ENCODE data around the gene SNX20.

Gene SNX20

DNA sequence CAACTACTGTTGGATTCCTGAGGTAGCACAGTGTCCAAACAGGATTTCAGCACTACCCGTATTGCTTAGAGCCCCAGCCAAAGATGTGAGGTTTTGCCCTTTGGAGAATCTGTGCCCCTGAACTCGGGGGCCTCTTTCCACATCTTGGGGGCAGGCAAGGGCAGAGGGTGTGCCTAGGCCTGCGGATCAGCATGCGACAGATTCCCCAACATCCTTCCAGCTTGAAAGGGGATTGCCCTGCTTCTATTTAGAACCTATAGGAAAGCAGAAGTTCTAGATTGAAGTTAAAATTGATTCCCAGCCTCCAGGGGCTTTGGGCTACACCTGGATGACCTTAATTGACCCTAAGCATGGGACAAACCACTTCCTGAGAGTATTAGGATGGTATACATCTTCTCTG, 31.8 kb upstream of the SNX20 start:
- H3K4me3 ChIP-seq (ENCODE audit: low read depth, low read length), result no peak overlapping the region
- no peak for DNase-seq (ENCODE audit: low read depth)
- TF ChIP-seq MYC (IDR thresholded peaks at IDR 0.05; ENCODE audit: low read depth, low read length), result no peak
- no peak for TF ChIP-seq POLR2A (IDR thresholded peaks at IDR 0.05; ENCODE audit: extremely low read depth, insufficient read length)
- TF ChIP-seq, protein P1, sequence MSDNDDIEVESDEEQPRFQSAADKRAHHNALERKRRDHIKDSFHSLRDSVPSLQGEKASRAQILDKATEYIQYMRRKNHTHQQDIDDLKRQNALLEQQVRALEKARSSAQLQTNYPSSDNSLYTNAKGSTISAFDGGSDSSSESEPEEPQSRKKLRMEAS (IDR thresholded peaks at IDR 0.05; ENCODE audit: low read depth, low read length), result no peak
- TF ChIP-seq, protein P2, sequence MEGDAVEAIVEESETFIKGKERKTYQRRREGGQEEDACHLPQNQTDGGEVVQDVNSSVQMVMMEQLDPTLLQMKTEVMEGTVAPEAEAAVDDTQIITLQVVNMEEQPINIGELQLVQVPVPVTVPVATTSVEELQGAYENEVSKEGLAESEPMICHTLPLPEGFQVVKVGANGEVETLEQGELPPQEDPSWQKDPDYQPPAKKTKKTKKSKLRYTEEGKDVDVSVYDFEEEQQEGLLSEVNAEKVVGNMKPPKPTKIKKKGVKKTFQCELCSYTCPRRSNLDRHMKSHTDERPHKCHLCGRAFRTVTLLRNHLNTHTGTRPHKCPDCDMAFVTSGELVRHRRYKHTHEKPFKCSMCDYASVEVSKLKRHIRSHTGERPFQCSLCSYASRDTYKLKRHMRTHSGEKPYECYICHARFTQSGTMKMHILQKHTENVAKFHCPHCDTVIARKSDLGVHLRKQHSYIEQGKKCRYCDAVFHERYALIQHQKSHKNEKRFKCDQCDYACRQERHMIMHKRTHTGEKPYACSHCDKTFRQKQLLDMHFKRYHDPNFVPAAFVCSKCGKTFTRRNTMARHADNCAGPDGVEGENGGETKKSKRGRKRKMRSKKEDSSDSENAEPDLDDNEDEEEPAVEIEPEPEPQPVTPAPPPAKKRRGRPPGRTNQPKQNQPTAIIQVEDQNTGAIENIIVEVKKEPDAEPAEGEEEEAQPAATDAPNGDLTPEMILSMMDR (IDR thresholded peaks at IDR 0.05; ENCODE audit: low read depth, low read length), result no peak

DNA sequence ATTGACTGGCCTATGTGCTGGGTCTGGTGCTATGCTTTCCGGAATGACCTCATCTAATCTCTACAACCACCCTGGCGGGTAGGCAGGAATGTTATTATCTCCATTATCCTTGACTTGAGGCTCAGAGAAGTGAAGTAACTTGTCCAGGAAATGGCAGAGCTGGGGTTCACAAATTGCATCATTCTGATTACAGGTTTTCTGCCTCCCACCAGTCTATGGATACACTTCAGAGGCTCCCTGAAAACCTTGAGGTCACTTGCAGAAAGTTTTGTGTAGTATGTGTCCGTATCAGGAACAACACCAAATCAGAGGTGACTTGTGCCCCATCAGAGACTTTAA, 31.4 kb upstream of the SNX20 start:
- H3K4me3 ChIP-seq (ENCODE audit: low read depth, low read length), result no peak overlapping the region
- DNase-seq (ENCODE audit: low read depth), result peak; percentile 48
- TF ChIP-seq, protein P1 (IDR thresholded peaks at IDR 0.05; ENCODE audit: low read depth, low read length), result no peak

DNA sequence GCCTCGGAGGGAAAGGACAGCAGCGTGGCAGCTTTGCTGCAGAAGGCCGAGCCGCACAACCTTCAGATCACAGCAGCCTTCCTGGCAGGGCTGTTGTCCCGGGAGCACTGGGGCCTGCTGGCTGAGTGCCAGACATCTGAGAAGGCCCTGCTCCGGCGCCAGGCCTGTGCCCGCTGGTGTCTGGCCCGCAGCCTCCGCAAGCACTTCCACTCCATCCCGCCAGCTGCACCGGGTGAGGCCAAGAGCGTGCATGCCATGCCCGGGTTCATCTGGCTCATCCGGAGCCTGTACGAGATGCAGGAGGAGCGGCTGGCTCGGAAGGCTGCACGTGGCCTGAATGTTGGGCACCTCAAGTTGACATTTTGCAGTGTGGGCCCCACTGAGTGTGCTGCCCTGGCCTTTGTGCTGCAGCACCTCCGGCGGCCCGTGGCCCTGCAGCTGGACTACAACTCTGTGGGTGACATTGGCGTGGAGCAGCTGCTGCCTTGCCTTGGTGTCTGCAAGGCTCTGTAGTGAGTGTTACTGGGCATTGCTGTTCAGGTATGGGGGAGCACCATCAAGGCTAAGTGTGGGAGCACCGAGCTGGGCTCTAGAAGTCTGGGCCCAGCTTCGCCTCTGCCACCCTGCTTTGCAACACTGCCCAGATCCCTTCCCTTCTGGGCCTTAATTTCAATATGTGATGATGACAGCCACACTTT, 30.9 kb upstream of the SNX20 start:
- TF ChIP-seq, protein P1 (IDR thresholded peaks at IDR 0.05; ENCODE audit: low read depth, low read length), result no peak
- TF ChIP-seq MYC (IDR thresholded peaks at IDR 0.05; ENCODE audit: low read depth, low read length) (no peak), POLR2A (IDR thresholded peaks at IDR 0.05; ENCODE audit: extremely low read depth, insufficient read length) (no peak)
- TF ChIP-seq, protein P2 (IDR thresholded peaks at IDR 0.05; ENCODE audit: low read depth, low read length), result no peak
- no peak for DNase-seq (ENCODE audit: low read depth)
- no peak overlapping the region for H3K4me3 ChIP-seq (ENCODE audit: low read depth, low read length)

DNA sequence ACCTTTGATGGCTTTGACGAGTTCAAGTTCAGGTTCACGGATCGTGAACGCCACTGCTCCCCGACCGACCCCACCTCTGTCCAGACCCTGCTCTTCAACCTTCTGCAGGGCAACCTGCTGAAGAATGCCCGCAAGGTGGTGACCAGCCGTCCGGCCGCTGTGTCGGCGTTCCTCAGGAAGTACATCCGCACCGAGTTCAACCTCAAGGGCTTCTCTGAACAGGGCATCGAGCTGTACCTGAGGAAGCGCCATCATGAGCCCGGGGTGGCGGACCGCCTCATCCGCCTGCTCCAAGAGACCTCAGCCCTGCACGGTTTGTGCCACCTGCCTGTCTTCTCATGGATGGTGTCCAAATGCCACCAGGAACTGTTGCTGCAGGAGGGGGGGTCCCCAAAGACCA, 29.9 kb upstream of the SNX20 start:
- TF ChIP-seq, protein P1 (IDR thresholded peaks at IDR 0.05; ENCODE audit: low read depth, low read length), result no peak
- DNase-seq (ENCODE audit: low read depth), result no peak

DNA sequence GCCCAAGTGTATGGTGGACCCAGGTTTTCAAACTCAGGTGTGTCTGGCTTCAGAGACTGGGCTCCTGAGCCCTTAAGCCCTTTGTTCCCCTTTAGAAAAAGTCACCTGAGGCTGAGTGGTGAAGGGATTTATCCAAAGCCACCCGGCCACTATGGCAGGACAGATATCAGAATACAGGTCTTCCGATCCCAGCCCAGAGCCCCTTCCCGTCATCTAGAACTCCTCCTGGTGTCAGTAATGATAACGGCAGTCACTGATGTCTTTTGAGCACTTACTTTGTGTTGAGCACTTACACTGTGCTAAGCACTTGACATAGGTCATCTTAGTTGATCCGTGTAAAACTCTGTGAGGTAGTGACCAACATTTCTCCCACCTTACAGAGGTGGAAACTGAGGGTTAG, 28.9 kb upstream of the SNX20 start:
- no peak for DNase-seq (ENCODE audit: low read depth)

More for the DNA sequence above, 29.9 kb upstream of the SNX20 start:
- H3K4me3 ChIP-seq (ENCODE audit: low read depth, low read length), result no peak overlapping the region

DNA sequence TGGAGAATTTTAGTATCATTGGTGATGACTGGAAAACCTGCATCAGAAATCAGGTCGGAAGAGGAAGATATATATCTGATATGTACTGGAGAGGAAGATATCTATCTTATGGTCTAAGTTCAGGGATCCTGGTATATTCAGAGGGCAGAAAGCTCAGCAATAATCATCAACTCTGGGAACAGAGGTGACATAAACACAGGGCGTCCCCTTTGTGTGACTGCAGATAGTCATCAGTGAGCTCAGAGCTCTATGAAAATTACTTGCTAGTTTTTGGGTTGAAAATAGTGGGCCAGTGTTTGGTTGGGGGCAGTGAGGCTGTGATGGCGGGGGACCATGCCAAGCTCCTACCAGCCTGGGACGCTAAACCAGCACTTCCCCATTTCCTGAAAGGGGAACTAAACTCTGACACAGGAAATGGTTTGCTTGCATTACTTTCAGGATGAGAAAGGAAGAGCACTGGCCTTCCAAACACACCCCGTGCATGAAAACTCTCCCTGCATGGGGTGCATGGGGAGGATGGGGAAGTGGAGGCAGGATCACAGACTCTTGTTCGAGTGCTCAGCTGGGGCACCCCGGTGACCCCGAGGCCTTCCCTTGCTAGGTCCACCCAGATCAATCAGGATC, 28.1 kb upstream of the SNX20 start:
- TF ChIP-seq MYC (IDR thresholded peaks at IDR 0.05; ENCODE audit: low read depth, low read length), result peak; percentile 51; the same call in 1 of the 2 replicates
- TF ChIP-seq POLR2A (IDR thresholded peaks at IDR 0.05; ENCODE audit: extremely low read depth, insufficient read length), result no peak
- TF ChIP-seq, protein P1 (IDR thresholded peaks at IDR 0.05; ENCODE audit: low read depth, low read length), result peak; percentile 50
- TF ChIP-seq, protein P2 (IDR thresholded peaks at IDR 0.05; ENCODE audit: low read depth, low read length), result no peak
- DNase-seq (ENCODE audit: low read depth), result peak; percentile 91
- no peak overlapping the region for H3K4me3 ChIP-seq (ENCODE audit: low read depth, low read length)

More for the DNA sequence above, 28.9 kb upstream of the SNX20 start:
- TF ChIP-seq POLR2A (IDR thresholded peaks at IDR 0.05; ENCODE audit: extremely low read depth, insufficient read length) (no peak), MYC (IDR thresholded peaks at IDR 0.05; ENCODE audit: low read depth, low read length) (no peak)
- TF ChIP-seq, protein P2 (IDR thresholded peaks at IDR 0.05; ENCODE audit: low read depth, low read length), result no peak
- TF ChIP-seq, protein P1 (IDR thresholded peaks at IDR 0.05; ENCODE audit: low read depth, low read length), result no peak
- H3K4me3 ChIP-seq (ENCODE audit: low read depth, low read length), result no peak overlapping the region

All from NB4 (cell line).